CD4-positive, alpha-beta T cell (primary cell): ENCODE data around the gene SPACA6. TPM values are rescaled to one million over a fixed set of nuclear protein-coding genes. Genes with fewer than 3 reads are reported as not detected.
A peak's percentile ranks its signal among the peaks of the same experiment; 100 is the strongest.

Source experiments
- ATAC-seq: fragments of 200-7000 bp; cut with Tn5 transposase; one replicate; pipeline ENCODE4 v1.10.0; 2022; ENCODE audit warnings: mild to moderate bottlenecking; ENCODE audit not compliant: poor library complexity
- CTCF ChIA-PET: fragments of 350-600 bp; sonication (Branson Sonifier 250); formaldehyde crosslinking; loops from one replicate; lab custom pipeline; 2021; ENCODE audit warnings: antibody characterized with exemption, inconsistent platforms; lab: Charles Lee
- POLR2A ChIA-PET: fragments of 350-600 bp; sonication (Branson Sonifier 250); formaldehyde crosslinking; loops from one replicate; lab custom pipeline; 2021; ENCODE audit warnings: antibody characterized with exemption, inconsistent platforms; lab: Charles Lee
- DNase-seq, 14 experiments: peaks; one replicate each; pipeline ENCODE4 v3.0.0-alpha.2; 2013 to 2020; ENCODE audit warnings: mixed read lengths in 2 of 14
- H3K27ac ChIP-seq, 2 donors: one replicate each; pipeline versions ENCODE4 v1.5.1 to v1.7.0; 2013; ENCODE audit warnings: low read length in 2 of 2, low read depth in 1 of 2, mild to moderate bottlenecking in 1 of 2
- H3K27me3 ChIP-seq, 2 experiments: 1 replicate in 1 of 2; 2 replicates in 1 of 2; pipeline versions ENCODE4 v1.6.1 to v1.7.0; 2013; ENCODE audit warnings: low read length in 2 of 2, control low read depth in 1 of 2, mild to moderate bottlenecking in 1 of 2, moderate library complexity in 1 of 2; ENCODE audit not compliant: insufficient read depth in 2 of 2, control insufficient read depth in 1 of 2
- H3K36me3 ChIP-seq: one replicate; pipeline ENCODE4 v1.6.1; 2013; ENCODE audit warnings: low read length, control low read depth; ENCODE audit not compliant: insufficient read depth
- H3K4me1 ChIP-seq: one replicate; pipeline ENCODE4 v1.6.1; 2013; ENCODE audit warnings: low read length, control low read depth; ENCODE audit not compliant: insufficient read depth
- H3K4me3 ChIP-seq: one replicate; pipeline ENCODE4 v1.5.1; 2013; ENCODE audit warnings: mild to moderate bottlenecking, low read length, moderate library complexity
- H3K9me3 ChIP-seq, 2 experiments: 1 replicate in 1 of 2; 2 replicates in 1 of 2; pipeline versions ENCODE4 v1.6.1 to v1.7.0; 2013; ENCODE audit warnings: low read length in 2 of 2, mild to moderate bottlenecking in 2 of 2, control low read depth in 1 of 2, moderate library complexity in 1 of 2; ENCODE audit not compliant: control insufficient read depth in 1 of 2, insufficient read depth in 1 of 2
- H3K27ac Mint-ChIP-seq: one replicate; pipeline ENCODE4 v1.8.0; 2020; ENCODE audit warnings: mixed read lengths
- H3K27me3 Mint-ChIP-seq: one replicate; pipeline ENCODE4 v1.8.0; 2021; ENCODE audit warnings: mixed read lengths
- H3K36me3 Mint-ChIP-seq: one replicate; pipeline ENCODE4 v1.8.0; 2021; ENCODE audit warnings: low read depth, mixed read lengths
- H3K4me1 Mint-ChIP-seq: one replicate; pipeline ENCODE4 v1.8.0; 2021; ENCODE audit warnings: low read depth, mixed read lengths
- H3K4me3 Mint-ChIP-seq: one replicate; pipeline ENCODE4 v1.8.0; 2020; ENCODE audit warnings: mild to moderate bottlenecking, mixed read lengths
- H3K9me3 Mint-ChIP-seq: one replicate; pipeline ENCODE4 v1.8.0; 2020; ENCODE audit warnings: mixed read lengths
- intact Hi-C, 2 experiments: fragments of 100-400 bp; cut with DNase I in 1 of 2; cut with micrococcal nuclease in 1 of 2; formaldehyde crosslinking; loops; one replicate each; pipeline versions ENCODE4 v1.15.1 to v1.9.0; 2023 to 2025; cut with DNase I, micrococcal nuclease
- total RNA-seq, 174 experiments: library from RNA in 2 of 174; stranded (reverse) in 2 of 174; gene quantifications; one replicate each; pipeline ENCODE4 v1.2.3 and lab custom pipeline; 2021 to 2026
- TF ChIP-seq, protein P1 (sequence below): fragments of 200-600 bp; IDR thresholded peaks from one replicate; pipeline ENCODE4 v1.8.0; 2022; ENCODE audit warnings: antibody characterized with exemption, mild to moderate bottlenecking

SPACA6 gene
- total RNA-seq, 2 experiments from 2014 or later = 2.8 to 3.6 TPM

- POLR2A ChIA-PET = no interaction called here
- no peak overlapping the region for H3K4me3 ChIP-seq
- Mint-ChIP-seq H3K4me1 (no peaks in the 10 kb centered on the region), H3K27me3 (peaks cover 46% of the 10 kb centered on the region), H3K27ac (no peak overlapping the region), H3K4me3 (no peak overlapping the region), H3K36me3 (no peaks in the 10 kb centered on the region), H3K9me3 (no peaks in the 10 kb centered on the region)
- no peaks in the 10 kb centered on the region for H3K36me3 ChIP-seq
- H3K9me3 ChIP-seq = peaks cover 0 to 4% of the 10 kb centered on the region in 2 experiments
- TF ChIP-seq, protein P1, sequence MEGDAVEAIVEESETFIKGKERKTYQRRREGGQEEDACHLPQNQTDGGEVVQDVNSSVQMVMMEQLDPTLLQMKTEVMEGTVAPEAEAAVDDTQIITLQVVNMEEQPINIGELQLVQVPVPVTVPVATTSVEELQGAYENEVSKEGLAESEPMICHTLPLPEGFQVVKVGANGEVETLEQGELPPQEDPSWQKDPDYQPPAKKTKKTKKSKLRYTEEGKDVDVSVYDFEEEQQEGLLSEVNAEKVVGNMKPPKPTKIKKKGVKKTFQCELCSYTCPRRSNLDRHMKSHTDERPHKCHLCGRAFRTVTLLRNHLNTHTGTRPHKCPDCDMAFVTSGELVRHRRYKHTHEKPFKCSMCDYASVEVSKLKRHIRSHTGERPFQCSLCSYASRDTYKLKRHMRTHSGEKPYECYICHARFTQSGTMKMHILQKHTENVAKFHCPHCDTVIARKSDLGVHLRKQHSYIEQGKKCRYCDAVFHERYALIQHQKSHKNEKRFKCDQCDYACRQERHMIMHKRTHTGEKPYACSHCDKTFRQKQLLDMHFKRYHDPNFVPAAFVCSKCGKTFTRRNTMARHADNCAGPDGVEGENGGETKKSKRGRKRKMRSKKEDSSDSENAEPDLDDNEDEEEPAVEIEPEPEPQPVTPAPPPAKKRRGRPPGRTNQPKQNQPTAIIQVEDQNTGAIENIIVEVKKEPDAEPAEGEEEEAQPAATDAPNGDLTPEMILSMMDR = no peak
- no peaks in the 10 kb centered on the region for H3K4me1 ChIP-seq
- peaks cover 6 to 13% of the 10 kb centered on the region in 2 experiments for H3K27me3 ChIP-seq
- no peak overlapping the region for H3K27ac ChIP-seq
- ATAC-seq (no peak), DNase-seq (no peak)
- intact Hi-C loops = no loop called here
- CTCF ChIA-PET = no interaction called here
These were observed 45.8 kb upstream of the SPACA6 start for GRCh38 chr19:51647318-51647717.

- POLR2A ChIA-PET = no interaction called here
These were observed 41.8 kb upstream of the SPACA6 start for GRCh38 chr19:51651216-51651846.

DNA sequence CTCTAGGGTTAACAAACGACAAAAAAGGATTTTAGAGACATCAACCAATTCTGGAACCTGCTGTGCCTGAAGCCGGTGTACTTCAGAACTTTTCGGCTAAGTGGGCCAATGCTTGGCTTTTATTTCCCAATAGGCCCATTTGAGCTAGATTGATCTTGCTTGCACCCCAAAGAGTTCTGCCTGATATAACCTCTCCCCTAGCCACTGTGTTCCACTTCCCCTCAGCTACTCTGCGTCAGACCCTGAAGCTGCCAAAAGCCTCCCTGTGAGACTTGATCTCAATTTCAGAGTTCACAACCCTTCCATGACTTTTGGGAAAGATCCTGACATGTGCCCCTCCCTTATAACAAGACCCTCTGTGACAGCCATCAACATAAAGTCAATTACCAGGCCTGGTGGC is 40.9 kb upstream of the SPACA6 start:
- Mint-ChIP-seq H3K4me3 (no peak overlapping the region), H3K36me3 (no peaks in the 10 kb centered on the region), H3K27me3 (peaks cover 50% of the 10 kb centered on the region), H3K4me1 (peaks cover 4% of the 10 kb centered on the region), H3K27ac (no peak overlapping the region), H3K9me3 (no peaks in the 10 kb centered on the region)
- intact Hi-C loops = no loop called here
- Histone ChIP-seq H3K4me3 (no peak overlapping the region), H3K4me1 (peaks cover 3% of the 10 kb centered on the region), H3K27me3 (peaks cover 5 to 6% of the 10 kb centered on the region in 2 experiments), H3K27ac (no peak overlapping the region), H3K9me3 (no peaks in the 10 kb centered on the region), H3K36me3 (no peaks in the 10 kb centered on the region)
- POLR2A ChIA-PET = no interaction called here
- TF ChIP-seq, protein P1 = no peak
- ATAC-seq (no peak), DNase-seq (no peak)
- CTCF ChIA-PET = no interaction called here

More at GRCh38 chr19:51651216-51651846, 41.8 kb upstream of the SPACA6 start:
- DNase-seq (peak in 2 of 14 experiments; percentile 54 to 60), ATAC-seq (no peak)
- no peaks in the 10 kb centered on the region for H3K9me3 ChIP-seq
- Mint-ChIP-seq H3K4me3 (no peak overlapping the region), H3K27me3 (peaks cover 51% of the 10 kb centered on the region), H3K36me3 (no peaks in the 10 kb centered on the region), H3K27ac (no peak overlapping the region), H3K4me1 (no peaks in the 10 kb centered on the region), H3K9me3 (no peaks in the 10 kb centered on the region)
- H3K4me3 ChIP-seq = no peak overlapping the region
- CTCF ChIA-PET = no interaction called here
- H3K36me3 ChIP-seq = no peaks in the 10 kb centered on the region
- no peaks in the 10 kb centered on the region for H3K4me1 ChIP-seq
- TF ChIP-seq, protein P1 = no peak
- intact Hi-C loops = no loop called here
- peaks cover 5 to 6% of the 10 kb centered on the region in 2 experiments for H3K27me3 ChIP-seq
- H3K27ac ChIP-seq = no peak overlapping the region
